Fibroblast of mammary gland (primary cell): ENCODE measurements around the gene C9.

ENCODE experiments used
- DNase-seq: peaks from one replicate; pipeline ENCODE4 v3.0.0-alpha.2; 2010; ENCODE audit warnings: low read depth
- H3K4me3 ChIP-seq: 2 replicates; pipeline ENCODE4 v1.5.1; 2011; ENCODE audit warnings: low read depth, mild to moderate bottlenecking, low read length, moderate library complexity; ENCODE audit not compliant: control insufficient read depth
- CTCF ChIP-seq: conservative IDR thresholded peaks from 2 replicates; pipeline ENCODE4 v1.5.1; 2011; ENCODE audit warnings: low read depth, low read length, inconsistent platforms; ENCODE audit not compliant: control insufficient read depth, insufficient read depth

Gene C9

DNA sequence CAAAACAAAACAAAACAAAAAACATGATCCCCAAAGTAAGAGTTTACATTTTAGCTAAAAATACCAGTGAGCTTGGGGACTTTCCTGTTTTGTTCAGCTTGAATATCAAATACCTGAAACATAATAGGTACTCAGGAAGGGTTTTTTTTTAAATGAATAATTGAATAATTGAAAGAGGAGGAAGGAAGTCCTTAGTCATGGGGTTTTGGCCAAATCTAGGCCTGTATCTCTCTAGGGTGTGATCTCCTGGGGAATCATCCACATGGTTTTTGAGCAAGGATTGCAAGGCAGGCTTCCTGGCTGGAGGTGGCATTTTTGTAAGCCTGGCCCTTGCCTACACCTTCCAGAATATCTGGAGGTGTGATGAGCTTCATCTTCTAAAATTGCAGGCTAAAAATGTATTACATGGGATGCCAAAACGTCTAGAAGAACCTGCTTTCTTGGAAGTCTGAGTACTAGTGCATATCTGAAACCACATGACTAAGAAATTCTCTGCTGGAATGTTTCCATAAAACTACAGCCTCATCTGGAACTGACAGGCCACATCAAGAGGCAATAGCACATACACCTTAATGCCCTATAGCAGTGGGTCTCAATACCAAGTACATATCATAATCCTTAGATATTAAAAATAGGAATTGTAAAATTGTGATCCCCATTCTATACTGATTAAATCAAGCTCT, 10.4 kb downstream of the C9 start:
- DNase-seq = no peak
- TF ChIP-seq CTCF = no peak
- no peak overlapping the region for H3K4me3 ChIP-seq

DNA sequence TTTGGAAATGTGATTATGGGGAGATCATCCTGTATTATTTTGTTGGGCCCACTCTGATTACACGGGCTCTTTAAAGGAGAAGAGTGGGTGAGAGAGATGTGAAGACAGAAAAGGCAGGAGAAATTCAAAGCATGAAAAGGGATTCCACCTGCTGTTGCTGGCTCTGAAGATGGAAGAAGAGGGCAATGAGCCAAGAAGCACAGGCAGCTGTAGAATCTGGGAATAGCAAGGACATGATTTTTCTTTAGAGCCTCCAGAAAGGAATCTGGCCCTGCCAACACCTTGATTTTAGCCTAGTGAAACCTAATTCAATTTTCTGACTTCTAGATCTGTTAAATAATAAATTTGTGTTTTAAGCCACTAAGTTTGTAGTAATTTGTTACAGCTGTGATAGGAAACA, 11.3 kb downstream of the C9 start:
- DNase-seq = no peak
- H3K4me3 ChIP-seq = no peak overlapping the region
- TF ChIP-seq CTCF = no peak

- no peak overlapping the region for H3K4me3 ChIP-seq
- no peak for TF ChIP-seq CTCF
- no peak for DNase-seq
Measured at GRCh38 chr5:39352170-39352569, 12.1 kb downstream of the C9 start.

DNA sequence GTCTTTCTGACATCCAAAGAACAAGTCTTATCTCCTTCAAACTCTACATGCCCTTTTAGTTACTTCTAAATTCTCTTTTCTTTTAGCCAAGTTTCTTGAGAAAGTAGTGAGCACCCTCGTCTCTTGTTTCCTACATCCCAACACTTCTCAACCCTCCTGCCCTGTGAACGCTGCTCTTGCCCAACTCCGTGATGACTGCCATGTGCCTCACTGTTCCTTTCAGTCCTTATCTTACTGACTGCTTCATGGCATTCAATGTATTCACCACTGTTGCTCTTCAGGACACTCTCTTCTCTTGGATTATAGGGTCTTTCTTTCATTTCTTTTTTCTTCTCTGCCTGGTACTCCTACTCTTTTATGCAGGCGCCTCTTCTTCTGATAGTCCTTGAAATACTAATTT, 14.8 kb downstream of the C9 start:
- no peak for DNase-seq
- H3K4me3 ChIP-seq = no peak overlapping the region
- TF ChIP-seq CTCF = no peak

DNA sequence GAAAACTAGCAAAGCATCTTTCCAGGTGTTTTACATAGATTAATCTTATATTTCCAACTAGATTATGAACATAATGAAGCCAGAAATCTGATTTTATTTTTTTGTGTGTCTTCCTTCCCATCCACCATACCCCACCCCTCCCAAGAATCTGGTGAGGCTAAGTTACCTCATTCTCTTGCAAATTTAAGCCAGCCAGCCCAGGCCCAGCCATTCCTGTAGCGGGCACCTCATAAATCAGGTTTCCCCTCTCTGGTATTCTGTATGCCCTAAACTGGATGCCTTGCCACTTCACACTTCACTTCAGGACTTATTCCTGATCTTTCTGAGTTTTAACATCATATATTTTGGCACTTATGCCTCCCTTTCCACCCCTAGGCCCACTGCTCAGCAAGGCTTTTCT, 21.8 kb downstream of the C9 start:
- DNase-seq = no peak
- TF ChIP-seq CTCF = no peak
- no peak overlapping the region for H3K4me3 ChIP-seq

DNA sequence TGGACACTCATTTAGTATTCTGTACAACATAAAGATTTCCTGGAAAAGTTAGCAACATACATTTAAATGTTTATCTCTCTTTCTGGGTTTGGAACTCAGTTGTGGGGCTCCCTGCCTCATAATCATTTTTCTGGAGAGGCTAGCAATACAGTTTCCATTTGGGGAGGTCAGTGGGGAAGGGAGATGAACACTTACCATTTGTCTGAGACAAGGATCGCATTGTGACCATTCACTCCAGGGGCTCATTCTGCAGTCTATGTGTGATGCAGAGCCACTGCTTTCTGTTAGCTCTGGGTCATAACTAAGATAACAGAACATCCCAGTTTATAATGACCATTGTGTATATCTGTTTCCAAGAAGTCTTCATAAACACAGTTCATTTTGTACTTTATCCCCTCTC, 22.4 kb downstream of the C9 start:
- no peak for DNase-seq
- no peak overlapping the region for H3K4me3 ChIP-seq
- no peak for TF ChIP-seq CTCF

GRCh38 chr5:39340506-39340905, 23.8 kb downstream of the C9 start:
- no peak overlapping the region for H3K4me3 ChIP-seq
- peak; percentile 38 for DNase-seq
- TF ChIP-seq CTCF = no peak
